Immature natural killer cell (primary cell): ENCODE data around the gene NPR3. TPM values are rescaled to one million over a fixed set of nuclear protein-coding genes. Genes with fewer than 3 reads are reported as not detected.

Source experiments
- DNase-seq, 3 donors: peaks; one replicate each; pipeline ENCODE4 v3.0.0; 2022; ENCODE audit warnings: mixed read lengths in 1 of 3
- H3K27ac Mint-ChIP-seq, 6 donors: one replicate each; pipeline ENCODE4 v1.8.0; 2020; ENCODE audit warnings: mixed read lengths in 6 of 6, mild to moderate bottlenecking in 5 of 6, inconsistent platforms in 4 of 6, moderate library complexity in 3 of 6
- H3K27me3 Mint-ChIP-seq, 3 donors: one replicate each; pipeline ENCODE4 v1.8.0; 2020 to 2021; ENCODE audit warnings: low read depth in 3 of 3, mild to moderate bottlenecking in 3 of 3, mixed read lengths in 3 of 3, moderate library complexity in 3 of 3, inconsistent platforms in 1 of 3
- H3K36me3 Mint-ChIP-seq, 3 donors: one replicate each; pipeline ENCODE4 v1.8.0; 2020; ENCODE audit warnings: mixed read lengths in 3 of 3, inconsistent platforms in 2 of 3, mild to moderate bottlenecking in 2 of 3
- H3K4me1 Mint-ChIP-seq, 2 donors: one replicate each; pipeline ENCODE4 v1.8.0; 2020; ENCODE audit warnings: inconsistent platforms in 2 of 2, mild to moderate bottlenecking in 2 of 2, mixed read lengths in 2 of 2, moderate library complexity in 1 of 2
- H3K4me3 Mint-ChIP-seq, 5 donors: one replicate each; pipeline ENCODE4 v1.8.0; 2020; ENCODE audit warnings: mild to moderate bottlenecking in 5 of 5, mixed read lengths in 5 of 5, inconsistent platforms in 3 of 5, moderate library complexity in 3 of 5
- H3K9me3 Mint-ChIP-seq, 6 donors: one replicate each; pipeline ENCODE4 v1.8.0; 2020; ENCODE audit warnings: mild to moderate bottlenecking in 6 of 6, mixed read lengths in 6 of 6, inconsistent platforms in 4 of 6, moderate library complexity in 3 of 6
- polyA plus RNA-seq, 3 donors: library from polyadenylated mRNA; unstranded; fragments of 300-500 nt; fragmentation: Illumina TruSeq; gene quantifications; one replicate each; pipeline ENCODE4 v1.2.3, GENCODE V29; 2021

The NPR3 gene
- polyA plus RNA-seq, 3 donors from 2014 or later, result 0.04 TPM; not detected in 2

DNA sequence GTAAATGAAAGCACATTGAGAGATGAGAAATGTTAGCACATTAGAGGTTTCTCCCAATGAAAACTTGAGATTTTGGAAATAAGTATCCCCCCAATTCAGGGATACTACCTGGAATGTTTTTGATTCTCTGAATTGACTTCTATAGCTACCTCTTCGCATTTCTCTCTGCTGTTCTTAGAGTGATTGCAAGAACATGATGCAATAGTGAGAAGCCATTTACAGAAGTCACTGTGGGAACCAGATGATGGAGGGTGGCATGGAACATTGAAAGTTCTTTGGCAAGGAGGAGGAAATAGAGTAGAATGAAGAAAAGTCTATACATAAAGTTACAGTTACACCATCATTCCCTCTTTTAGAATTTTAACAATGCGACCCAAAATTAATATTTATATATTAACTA, 9.2 kb downstream of the NPR3 start:
- Mint-ChIP-seq H3K27ac (no peak overlapping the region), H3K27me3 (peaks cover 5 to 11% (median 10%) of the 10 kb centered on the region in 3 donors), H3K36me3 (peaks cover 0 to 4% (median 0%) of the 10 kb centered on the region in 3 donors), H3K9me3 (peaks cover 2 to 17% (median 11%) of the 10 kb centered on the region in 6 donors), H3K4me3 (no peak overlapping the region), H3K4me1 (peaks cover under 1 to 2% of the 10 kb centered on the region in 2 donors)
- no peak for DNase-seq

DNA sequence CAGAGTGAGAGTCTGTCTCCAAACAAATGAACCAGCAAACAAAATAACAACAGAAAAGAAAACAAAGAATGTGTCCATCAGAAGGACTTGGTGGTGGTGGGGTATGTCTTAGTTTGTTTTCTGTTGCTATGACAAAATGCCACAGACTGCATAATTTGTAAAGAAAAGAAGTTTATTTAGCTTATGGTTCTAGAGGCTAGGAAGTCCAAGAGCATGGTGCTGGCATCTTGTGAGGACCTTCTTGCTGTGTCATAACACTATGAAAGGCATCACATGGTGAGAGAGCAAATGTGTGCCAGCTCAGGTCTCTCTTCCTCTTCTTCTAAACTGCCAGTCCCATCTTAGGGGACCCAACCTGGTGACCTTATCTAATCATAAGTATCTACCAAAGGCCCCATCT, 10.5 kb downstream of the NPR3 start:
- Mint-ChIP-seq H3K27ac (no peak overlapping the region), H3K4me3 (no peak overlapping the region), H3K27me3 (peaks cover 5 to 10% (median 9%) of the 10 kb centered on the region in 3 donors), H3K9me3 (peaks cover 2 to 17% (median 11%) of the 10 kb centered on the region in 6 donors), H3K36me3 (peaks cover 0 to 4% (median 0%) of the 10 kb centered on the region in 3 donors), H3K4me1 (peaks cover 12 to 15% of the 10 kb centered on the region in 2 donors)
- DNase-seq, result no peak

- H3K4me3 Mint-ChIP-seq, result no peak overlapping the region
- H3K4me1 Mint-ChIP-seq, result peaks cover 12 to 17% of the 10 kb centered on the region in 2 donors
- peaks cover 0 to 4% (median 0%) of the 10 kb centered on the region in 3 donors for H3K36me3 Mint-ChIP-seq
- DNase-seq, result no peak
- peaks cover 2 to 17% (median 11%) of the 10 kb centered on the region in 6 donors for H3K9me3 Mint-ChIP-seq
- peaks cover 5 to 7% (median 5%) of the 10 kb centered on the region in 3 donors for H3K27me3 Mint-ChIP-seq
- no peak overlapping the region for H3K27ac Mint-ChIP-seq
These were observed 11.8 kb downstream of the NPR3 start for GRCh38 chr5:32722957-32723356.

DNA sequence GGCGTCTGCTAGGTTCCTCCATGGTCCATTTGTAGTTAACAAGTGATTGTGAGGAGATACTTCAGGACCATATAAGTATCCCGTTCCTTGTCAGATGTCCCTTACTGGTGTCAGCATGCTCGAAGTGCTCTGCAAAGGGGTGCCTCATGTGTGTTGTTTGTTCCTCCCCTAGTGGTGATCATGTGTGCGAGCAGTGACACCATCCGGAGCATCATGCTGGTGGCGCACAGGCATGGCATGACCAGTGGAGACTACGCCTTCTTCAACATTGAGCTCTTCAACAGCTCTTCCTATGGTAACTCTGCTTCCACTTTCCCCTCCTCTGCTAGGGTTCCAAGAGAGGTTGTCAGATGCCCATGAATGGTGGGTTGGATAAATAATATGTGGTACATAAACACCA, 13.4 kb downstream of the NPR3 start:
- no peak overlapping the region for H3K4me3 Mint-ChIP-seq
- no peak overlapping the region for H3K27ac Mint-ChIP-seq
- peaks cover 0 to 3% (median 0%) of the 10 kb centered on the region in 3 donors for H3K36me3 Mint-ChIP-seq
- peaks cover 0 to 10% (median 1%) of the 10 kb centered on the region in 6 donors for H3K9me3 Mint-ChIP-seq
- peaks cover 12 to 17% of the 10 kb centered on the region in 2 donors for H3K4me1 Mint-ChIP-seq
- no peak for DNase-seq
- H3K27me3 Mint-ChIP-seq, result peaks cover 2 to 7% (median 5%) of the 10 kb centered on the region in 3 donors

GRCh38 chr5:32726086-32726557, 15.0 kb downstream of the NPR3 start:
- Mint-ChIP-seq H3K9me3 (peaks cover 0 to 6% (median 0%) of the 10 kb centered on the region in 6 donors), H3K36me3 (no peaks in the 10 kb centered on the region), H3K27ac (peak overlapping the region in 3 of 6 donors; percentile 12 to 65 (median 44)), H3K4me3 (peak overlapping the region; percentile 19 to 72 (median 59)), H3K27me3 (peaks cover 2 to 5% (median 5%) of the 10 kb centered on the region in 3 donors), H3K4me1 (peaks cover 12 to 17% of the 10 kb centered on the region in 2 donors)
- DNase-seq, result no peak

DNA sequence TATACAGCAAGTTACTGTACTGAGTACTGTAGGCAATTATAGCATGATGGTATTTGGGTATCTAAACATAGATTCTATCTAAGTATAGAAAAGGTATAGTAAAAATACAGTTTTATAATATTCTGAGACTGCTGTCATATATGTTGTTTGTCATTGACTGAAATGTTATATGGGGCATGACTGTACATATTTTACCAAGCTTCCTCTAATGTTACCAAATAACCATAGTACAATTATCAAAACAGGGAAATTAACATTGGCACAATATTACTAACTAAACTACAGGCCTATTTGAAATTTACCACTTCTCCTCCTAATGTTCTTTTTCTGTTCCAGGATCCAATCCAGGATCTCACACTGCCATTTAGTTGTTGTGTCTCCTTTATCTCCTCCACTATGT, 18.5 kb downstream of the NPR3 start:
- no peaks in the 10 kb centered on the region for H3K36me3 Mint-ChIP-seq
- DNase-seq, result no peak
- no peak overlapping the region for H3K27ac Mint-ChIP-seq
- no peak overlapping the region for H3K4me3 Mint-ChIP-seq
- H3K4me1 Mint-ChIP-seq, result peaks cover 12 to 17% of the 10 kb centered on the region in 2 donors
- H3K27me3 Mint-ChIP-seq, result peaks cover 0 to 2% (median 2%) of the 10 kb centered on the region in 3 donors
- H3K9me3 Mint-ChIP-seq, result peaks cover 0 to 6% (median 0%) of the 10 kb centered on the region in 6 donors

GRCh38 chr5:32733590-32734340, 22.6 kb downstream of the NPR3 start:
- no peak overlapping the region for H3K4me3 Mint-ChIP-seq
- no peak for DNase-seq
- H3K27me3 Mint-ChIP-seq, result peaks cover 1 to 7% (median 3%) of the 10 kb centered on the region in 3 donors
- no peaks in the 10 kb centered on the region for H3K4me1 Mint-ChIP-seq
- no peaks in the 10 kb centered on the region for H3K36me3 Mint-ChIP-seq
- no peak overlapping the region for H3K27ac Mint-ChIP-seq
- H3K9me3 Mint-ChIP-seq, result peaks cover 0 to 3% (median 0%) of the 10 kb centered on the region in 6 donors

DNA sequence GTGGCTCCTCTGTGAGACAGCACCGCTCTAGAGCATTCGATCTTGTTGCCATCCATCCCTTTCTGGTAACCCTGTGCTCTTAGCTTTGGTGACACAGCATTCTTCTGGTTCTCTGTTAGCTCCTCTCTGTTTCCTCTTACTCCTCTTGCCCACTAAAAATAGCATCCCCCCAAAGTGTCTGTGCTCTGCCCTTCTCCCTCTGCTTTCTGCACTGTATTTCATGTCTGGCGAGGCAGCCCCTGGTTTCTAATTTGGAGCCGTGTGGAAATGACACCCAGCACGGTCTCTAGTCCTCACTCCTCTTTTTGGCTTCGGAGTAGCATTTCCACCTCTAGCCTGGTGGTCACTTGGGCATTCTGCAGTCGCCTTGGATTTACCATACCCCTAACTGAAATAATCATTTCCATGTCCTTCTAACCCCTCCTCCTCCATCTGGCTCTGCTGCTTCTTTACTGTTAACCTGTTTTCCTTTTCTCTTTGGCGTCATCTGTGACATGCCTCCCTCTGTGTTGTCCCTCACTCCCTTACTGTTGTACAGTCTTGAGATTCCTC, 23.8 kb downstream of the NPR3 start:
- Mint-ChIP-seq H3K4me1 (no peaks in the 10 kb centered on the region), H3K36me3 (no peaks in the 10 kb centered on the region), H3K4me3 (no peak overlapping the region), H3K27ac (no peak overlapping the region), H3K9me3 (peaks cover 0 to 3% (median 0%) of the 10 kb centered on the region in 6 donors), H3K27me3 (peaks cover 4 to 7% (median 7%) of the 10 kb centered on the region in 3 donors)
- DNase-seq, result no peak

GRCh38 chr5:32735512-32735911, 24.4 kb downstream of the NPR3 start:
- peaks cover 0 to 3% (median 0%) of the 10 kb centered on the region in 6 donors for H3K9me3 Mint-ChIP-seq
- peaks cover 4 to 7% (median 7%) of the 10 kb centered on the region in 3 donors for H3K27me3 Mint-ChIP-seq
- H3K27ac Mint-ChIP-seq, result no peak overlapping the region
- no peaks in the 10 kb centered on the region for H3K36me3 Mint-ChIP-seq
- H3K4me1 Mint-ChIP-seq, result no peaks in the 10 kb centered on the region
- H3K4me3 Mint-ChIP-seq, result no peak overlapping the region
- no peak for DNase-seq

DNA sequence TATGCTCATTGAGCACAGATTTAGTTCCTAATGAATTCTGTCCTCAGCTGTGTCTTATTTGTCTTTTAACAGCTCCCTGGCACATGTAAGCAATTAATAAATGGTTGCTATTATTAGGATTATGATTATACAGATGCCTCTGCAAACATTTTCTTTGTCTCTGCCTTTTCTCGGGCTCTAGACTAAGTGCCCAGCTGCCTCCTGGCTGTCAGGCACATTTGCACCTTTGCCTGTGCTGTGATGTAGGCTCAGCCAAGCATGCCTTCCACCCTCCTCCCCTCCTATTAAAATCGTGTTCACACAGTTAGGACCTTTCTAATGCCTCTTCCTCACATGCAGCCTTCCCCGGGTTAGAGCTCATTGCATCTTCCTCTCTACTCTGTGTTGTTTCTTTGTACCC, 25.7 kb downstream of the NPR3 start:
- H3K9me3 Mint-ChIP-seq, result peaks cover 0 to 3% (median 0%) of the 10 kb centered on the region in 6 donors
- H3K4me1 Mint-ChIP-seq, result no peaks in the 10 kb centered on the region
- H3K36me3 Mint-ChIP-seq, result no peaks in the 10 kb centered on the region
- DNase-seq, result no peak
- H3K27ac Mint-ChIP-seq, result no peak overlapping the region
- H3K27me3 Mint-ChIP-seq, result peaks cover 4 to 7% (median 7%) of the 10 kb centered on the region in 3 donors
- no peak overlapping the region for H3K4me3 Mint-ChIP-seq

- H3K36me3 Mint-ChIP-seq, result no peaks in the 10 kb centered on the region
- peaks cover 0 to 5% (median 0%) of the 10 kb centered on the region in 6 donors for H3K9me3 Mint-ChIP-seq
- DNase-seq, result no peak
- H3K27me3 Mint-ChIP-seq, result peaks cover 4% of the 10 kb centered on the region in 3 donors
- no peak overlapping the region for H3K27ac Mint-ChIP-seq
- H3K4me1 Mint-ChIP-seq, result no peaks in the 10 kb centered on the region
- H3K4me3 Mint-ChIP-seq, result no peak overlapping the region
These were observed 29.5 kb downstream of the NPR3 start for GRCh38 chr5:32740651-32741050.

DNA sequence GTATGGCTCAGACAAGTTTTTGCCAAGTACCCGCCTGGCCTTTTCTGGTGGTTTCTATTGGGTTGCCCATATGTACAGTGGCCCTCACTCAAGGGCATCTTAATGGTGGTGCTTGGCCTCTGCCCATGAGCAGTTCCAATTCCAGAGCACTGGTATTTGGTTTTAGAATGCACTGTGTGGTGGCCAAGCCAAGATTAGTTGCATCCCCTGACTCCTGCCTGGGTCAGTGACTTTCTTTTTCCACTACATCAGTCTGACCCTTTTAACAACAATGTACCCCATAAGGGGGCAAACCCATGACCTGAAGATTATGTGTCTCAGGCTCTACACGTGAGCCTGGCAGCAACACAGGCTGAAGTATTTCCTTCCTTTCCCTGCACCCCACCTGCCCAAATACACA, 34.2 kb downstream of the NPR3 start:
- Mint-ChIP-seq H3K27ac (no peak overlapping the region), H3K9me3 (peaks cover 1 to 17% (median 6%) of the 10 kb centered on the region in 6 donors), H3K36me3 (peaks cover 0 to 5% (median 0%) of the 10 kb centered on the region in 3 donors), H3K4me3 (no peak overlapping the region), H3K27me3 (peaks cover 0 to 6% (median 3%) of the 10 kb centered on the region in 3 donors), H3K4me1 (no peaks in the 10 kb centered on the region)
- no peak for DNase-seq

DNA sequence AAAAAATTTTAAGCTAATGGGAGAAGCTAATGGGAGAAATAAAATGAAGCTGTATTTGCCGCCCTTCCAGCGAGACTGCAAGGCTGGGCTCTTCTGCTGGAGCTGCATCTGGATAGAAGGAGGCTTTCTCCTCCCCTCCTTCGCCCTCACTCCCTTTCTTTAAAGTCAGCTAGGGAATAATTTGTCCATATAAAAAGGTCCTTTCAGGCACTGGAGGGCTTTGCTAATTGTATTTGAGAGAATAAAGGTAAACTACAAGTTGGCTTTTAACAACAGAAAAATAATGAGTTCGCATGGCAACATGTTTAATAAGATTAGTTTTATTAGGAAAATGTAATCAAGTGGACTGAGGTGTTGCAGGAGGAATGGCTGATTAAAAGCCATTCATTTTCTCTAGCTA, 41.3 kb downstream of the NPR3 start:
- H3K27me3 Mint-ChIP-seq, result peaks cover 3 to 8% (median 4%) of the 10 kb centered on the region in 3 donors
- DNase-seq, result no peak
- peaks cover 0 to 14% (median 4%) of the 10 kb centered on the region in 6 donors for H3K9me3 Mint-ChIP-seq
- no peak overlapping the region for H3K27ac Mint-ChIP-seq
- H3K4me1 Mint-ChIP-seq, result no peaks in the 10 kb centered on the region
- no peak overlapping the region for H3K4me3 Mint-ChIP-seq
- H3K36me3 Mint-ChIP-seq, result peaks cover 0 to 3% (median 0%) of the 10 kb centered on the region in 3 donors

DNA sequence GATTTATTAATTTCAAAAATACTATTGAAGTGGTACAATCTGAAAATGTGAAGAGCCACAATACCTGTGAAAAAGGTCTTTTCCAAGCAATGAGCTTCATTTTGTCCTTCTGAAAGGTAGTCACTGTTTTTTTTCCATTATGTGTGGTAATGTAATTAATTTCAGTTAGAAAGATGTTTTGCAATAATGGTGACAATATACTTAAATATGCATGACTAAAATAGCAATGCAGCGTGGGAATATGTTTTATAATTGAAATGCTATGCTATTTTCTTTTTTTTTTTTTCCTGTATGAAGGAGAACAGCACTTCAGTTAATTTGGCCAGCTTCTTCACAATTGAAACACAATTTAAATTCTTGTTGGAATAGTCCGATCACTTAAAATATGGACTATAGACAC, 41.9 kb downstream of the NPR3 start:
- H3K36me3 Mint-ChIP-seq, result no peaks in the 10 kb centered on the region
- peaks cover 0 to 10% (median 2%) of the 10 kb centered on the region in 6 donors for H3K9me3 Mint-ChIP-seq
- DNase-seq, result no peak
- no peaks in the 10 kb centered on the region for H3K4me1 Mint-ChIP-seq
- H3K27me3 Mint-ChIP-seq, result peaks cover 4 to 8% (median 5%) of the 10 kb centered on the region in 3 donors
- H3K27ac Mint-ChIP-seq, result no peak overlapping the region
- H3K4me3 Mint-ChIP-seq, result no peak overlapping the region
